Skeletal muscle cell (primary cell): ENCODE data around the gene MTFR2.
"Not testable (repeated sequence)": the region's sequence is repeated elsewhere in the genome, so short reads cannot be mapped to it uniquely, and the experiment has no call there.

Source experiments
- DNase-seq: peaks from one replicate; pipeline ENCODE4 v3.0.0-alpha.2; 2010; ENCODE audit warnings: low read depth
- H3K4me3 ChIP-seq: 2 replicates; pipeline ENCODE4 v1.5.1; 2011; ENCODE audit warnings: low read depth, mild to moderate bottlenecking, control low read depth, low read length, moderate library complexity

The MTFR2 gene

GRCh38 chr6:136244061-136244616 lies 6.0 kb downstream of the MTFR2 start:
- no peak for DNase-seq
- no peak overlapping the region for H3K4me3 ChIP-seq

GRCh38 chr6:136236466-136237293 lies 13.4 kb downstream of the MTFR2 start:
- H3K4me3 ChIP-seq, result no peak overlapping the region
- DNase-seq, result no peak

GRCh38 chr6:136235233-136235564 lies 14.9 kb downstream of the MTFR2 start:
- peak; percentile 41 for DNase-seq

GRCh38 chr6:136232701-136233100 lies 17.4 kb downstream of the MTFR2 start:
- no peak overlapping the region for H3K4me3 ChIP-seq
- no peak for DNase-seq

More at GRCh38 chr6:136235233-136235564, 14.9 kb downstream of the MTFR2 start:
- H3K4me3 ChIP-seq, result no peak overlapping the region

GRCh38 chr6:136230219-136230853 lies 19.8 kb downstream of the MTFR2 start:
- DNase-seq, result no peak
- H3K4me3 ChIP-seq, result no peak overlapping the region

- DNase-seq, result no peak
- no peak overlapping the region for H3K4me3 ChIP-seq
These were observed 21.3 kb downstream of the MTFR2 start for GRCh38 chr6:136228814-136229213.

GRCh38 chr6:136226674-136227377 lies 23.3 kb downstream of the MTFR2 start:
- DNase-seq, result no peak
- no peak overlapping the region for H3K4me3 ChIP-seq

- peak; percentile 29 for DNase-seq
- H3K4me3 ChIP-seq, result no peak overlapping the region
These were observed 24.0 kb downstream of the MTFR2 start for GRCh38 chr6:136226027-136226673.

- DNase-seq, result no peak
- H3K4me3 ChIP-seq, result no peak overlapping the region
These were observed 24.6 kb downstream of the MTFR2 start for GRCh38 chr6:136225496-136225895.

GRCh38 chr6:136224974-136225373 lies 25.1 kb downstream of the MTFR2 start:
- H3K4me3 ChIP-seq, DNase-seq: not testable (repeated sequence)

GRCh38 chr6:136216503-136217401 lies 33.4 kb downstream of the MTFR2 start:
- DNase-seq, result no peak
- no peak overlapping the region for H3K4me3 ChIP-seq

GRCh38 chr6:136213853-136214252 lies 36.3 kb downstream of the MTFR2 start:
- DNase-seq, result no peak
- H3K4me3 ChIP-seq, result no peak overlapping the region

GRCh38 chr6:136213012-136213539 lies 37.0 kb downstream of the MTFR2 start:
- H3K4me3 ChIP-seq, result no peak overlapping the region
- DNase-seq, result no peak

GRCh38 chr6:136212608-136213007 lies 37.5 kb downstream of the MTFR2 start:
- no peak overlapping the region for H3K4me3 ChIP-seq
- no peak for DNase-seq

GRCh38 chr6:136210398-136211165 lies 39.5 kb downstream of the MTFR2 start:
- H3K4me3 ChIP-seq, result no peak overlapping the region
- DNase-seq, result no peak

GRCh38 chr6:136209496-136209895 lies 40.6 kb downstream of the MTFR2 start:
- no peak for DNase-seq
- no peak overlapping the region for H3K4me3 ChIP-seq

- no peak for DNase-seq
- no peak overlapping the region for H3K4me3 ChIP-seq
These were observed 41.3 kb downstream of the MTFR2 start for GRCh38 chr6:136208783-136209182.

GRCh38 chr6:136201732-136202131 lies 48.4 kb downstream of the MTFR2 start:
- no peak overlapping the region for H3K4me3 ChIP-seq
- peak; percentile 27 for DNase-seq
